ENCODE measurements around the gene HLA-DQB1.
"Not testable (repeated sequence)": the region's sequence is repeated elsewhere in the genome, so short reads cannot be mapped to it uniquely, and the experiment has no call there.

The HLA-DQB1 gene

GRCh38 chr6:32643904-32644303, 22.6 kb downstream of the HLA-DQB1 start:
- TF ChIP-seq CTCF (IDR thresholded peaks at IDR 0.05; ENCODE audit: low read depth, low read length, missing control alignments) = no peak
- H3K4me3 ChIP-seq (replicated peaks; ENCODE audit: low read depth, low read length) = no peak overlapping the region
- no peak for DNase-seq (ENCODE audit: extremely low read depth, low read depth)

GRCh38 chr6:32642720-32643106, 23.7 kb downstream of the HLA-DQB1 start:
- TF ChIP-seq CTCF (IDR thresholded peaks at IDR 0.05; ENCODE audit: low read depth, low read length, missing control alignments) = no peak
- H3K4me3 ChIP-seq (replicated peaks; ENCODE audit: low read depth, low read length) = no peak overlapping the region
- DNase-seq (ENCODE audit: extremely low read depth, low read depth) = no peak

GRCh38 chr6:32641785-32642719, 24.4 kb downstream of the HLA-DQB1 start:
- not testable (repeated sequence) for H3K4me3 ChIP-seq (replicated peaks; ENCODE audit: low read depth, low read length); DNase-seq (ENCODE audit: extremely low read depth, low read depth)

GRCh38 chr6:32641122-32641521, 25.3 kb downstream of the HLA-DQB1 start:
- DNase-seq (ENCODE audit: extremely low read depth, low read depth) = no peak
- H3K4me3 ChIP-seq (replicated peaks; ENCODE audit: low read depth, low read length) = no peak overlapping the region
- TF ChIP-seq CTCF (IDR thresholded peaks at IDR 0.05; ENCODE audit: low read depth, low read length, missing control alignments) = no peak

- TF ChIP-seq CTCF (IDR thresholded peaks at IDR 0.05; ENCODE audit: low read depth, low read length, missing control alignments) = no peak
- no peak for DNase-seq (ENCODE audit: extremely low read depth, low read depth)
- no peak overlapping the region for H3K4me3 ChIP-seq (replicated peaks; ENCODE audit: low read depth, low read length)
Measured at GRCh38 chr6:32639440-32640394, 26.7 kb downstream of the HLA-DQB1 start.

- H3K4me3 ChIP-seq (replicated peaks; ENCODE audit: low read depth, low read length) = no peak overlapping the region
- no peak for DNase-seq (ENCODE audit: extremely low read depth, low read depth)
- no peak for TF ChIP-seq CTCF (IDR thresholded peaks at IDR 0.05; ENCODE audit: low read depth, low read length, missing control alignments)
Measured at GRCh38 chr6:32638532-32639219, 27.8 kb downstream of the HLA-DQB1 start.
